HG03469 (cell line): Measurements from ENCODE around the gene CCNJ.

ENCODE experiments used
- ATAC-seq: cut with Tn5 transposase; IDR thresholded peaks from one replicate; pipeline ENCODE4 v1.9.1; 2021; ENCODE audit warnings: mild to moderate bottlenecking, moderate library complexity, moderate number of reproducible peaks; ENCODE audit not compliant: unreplicated experiment

Gene CCNJ

GRCh38 chr10:96053985-96054384 lies 10.6 kb downstream of the CCNJ start:
- ATAC-seq = no peak

GRCh38 chr10:96056787-96057186 lies 13.4 kb downstream of the CCNJ start:
- ATAC-seq = no peak

GRCh38 chr10:96061232-96061631 lies 17.8 kb downstream of the CCNJ start:
- ATAC-seq = no peak

- ATAC-seq = no peak
Observed at GRCh38 chr10:96072674-96073073, 29.3 kb downstream of the CCNJ start.

- ATAC-seq = no peak
Observed at GRCh38 chr10:96073722-96074121, 30.3 kb downstream of the CCNJ start.

- ATAC-seq = no peak
Observed at GRCh38 chr10:96074776-96075175, 31.4 kb downstream of the CCNJ start.

GRCh38 chr10:96075977-96076376 lies 32.6 kb downstream of the CCNJ start:
- no peak for ATAC-seq

GRCh38 chr10:96077156-96077555 lies 33.8 kb downstream of the CCNJ start:
- ATAC-seq = no peak

GRCh38 chr10:96082153-96082552 lies 38.8 kb downstream of the CCNJ start:
- no peak for ATAC-seq

- ATAC-seq = no peak
Observed at GRCh38 chr10:96082748-96083147, 39.4 kb downstream of the CCNJ start.

- ATAC-seq = no peak
Observed at GRCh38 chr10:96089116-96089515, 45.7 kb downstream of the CCNJ start.

- ATAC-seq = peak; percentile 60
Observed at GRCh38 chr10:96089670-96090462, 46.5 kb downstream of the CCNJ start.

- ATAC-seq = no peak
Observed at GRCh38 chr10:96090463-96090800, 47.0 kb downstream of the CCNJ start.

GRCh38 chr10:96092999-96093767 lies 49.8 kb downstream of the CCNJ start:
- ATAC-seq = no peak

- ATAC-seq = no peak
Observed at GRCh38 chr10:96093948-96094347, 50.6 kb downstream of the CCNJ start.

GRCh38 chr10:96096958-96097357 lies 53.6 kb downstream of the CCNJ start:
- ATAC-seq = no peak

- no peak for ATAC-seq
Observed at GRCh38 chr10:96097865-96098264, 54.5 kb downstream of the CCNJ start.

- ATAC-seq = no peak
Observed at GRCh38 chr10:96107623-96108038, 64.2 kb downstream of the CCNJ start.
